Measurements from ENCODE around the gene GRAMD4. TPM values are rescaled to one million over a fixed set of nuclear protein-coding genes. Genes with fewer than 3 reads are reported as not detected.

GRAMD4 gene
- total and polyA plus RNA-seq, 10 of the 15 experiments (the other 5 are each of a cell fraction or from before 2014, with no cell fraction given), result 0.21 to 45.5 (median 10.6) TPM

DNA sequence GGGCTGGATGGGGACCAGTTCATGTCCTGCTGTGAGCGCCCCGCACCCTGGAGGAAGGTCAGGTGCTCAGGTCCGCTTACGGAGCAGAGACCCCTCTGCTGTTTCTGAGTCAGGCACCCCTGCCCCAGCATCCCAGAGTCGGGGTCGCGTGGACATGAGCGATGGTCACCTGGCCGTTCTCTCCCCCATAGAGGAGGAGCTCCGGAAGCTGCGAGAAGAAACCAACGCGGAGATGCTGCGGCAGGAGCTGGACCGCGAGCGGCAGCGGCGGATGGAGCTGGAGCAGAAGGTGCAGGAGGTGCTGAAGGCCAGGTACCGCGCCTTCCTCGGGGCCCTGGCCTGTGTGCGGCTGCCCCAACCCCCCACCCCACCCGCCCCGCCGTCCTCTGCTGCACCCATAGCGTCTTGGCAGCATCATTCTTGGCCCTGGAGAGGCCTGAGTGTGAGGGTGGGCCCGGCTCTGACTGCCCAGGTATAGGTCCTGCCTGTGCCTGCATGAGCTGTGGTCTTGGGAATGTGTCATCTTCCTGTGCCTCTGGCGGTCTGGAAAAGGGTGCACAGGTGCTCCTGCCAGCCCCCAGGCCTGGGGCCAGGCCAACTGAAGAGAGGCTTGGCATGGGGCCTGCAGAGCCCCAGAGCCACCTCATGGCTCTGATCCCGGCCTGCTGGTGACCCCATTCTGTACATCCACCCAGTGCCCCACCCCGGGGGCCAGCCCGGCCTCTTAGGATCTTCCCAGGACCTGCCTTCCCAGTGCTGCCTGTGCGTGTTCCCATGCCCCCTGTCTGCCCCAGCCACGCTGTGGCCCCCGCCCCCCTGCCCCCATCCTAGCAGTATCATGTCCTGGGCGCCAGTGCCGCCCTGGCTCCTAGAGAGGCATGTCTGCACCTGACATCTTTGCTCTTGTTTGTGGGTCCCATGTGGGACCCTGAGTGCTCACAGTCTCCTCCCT lies 38.1 kb downstream of the GRAMD4 start (continued):
- TF ChIP-seq NR2F1 (conservative IDR thresholded peaks at IDR 0.05) (no peak), POLR2AphosphoS2 (IDR thresholded peaks at IDR 0.05; ENCODE audit: low read depth, low read length) (no peak)

GRCh38 chr22:46659059-46659790 lies 39.0 kb downstream of the GRAMD4 start:
- FAIRE-seq (no peak), ATAC-seq (no peak), DNase-seq (ENCODE audit: low read depth, low spot score) (no peak)
- H3K36me3 ChIP-seq (ENCODE audit: control insufficient read depth in 2 of 2, insufficient read depth in 2 of 2, low read length in 1 of 2), result peaks cover 0 to 11% of the 10 kb centered on the region in 2 experiments; a peak in 2 of 4 replicates
- in situ Hi-C loops (cut with MboI), result no loop called here
- H3K27me3 ChIP-seq (replicated peaks in 1 of 2; ENCODE audit: control insufficient read depth in 2 of 2, insufficient read depth in 2 of 2, low read length in 1 of 2), result no peaks in the 10 kb centered on the region
- ChIA-PET RAD21 (ENCODE audit: unreplicated experiment) (no interaction called here), SMC1A (ENCODE audit: uncharacterized antibody, unreplicated experiment) (no interaction called here), CTCF (no interaction called here), POLR2A (no interaction called here)
- H3K4me1 ChIP-seq (ENCODE audit: control insufficient read depth, insufficient read depth, low read length), result no peaks in the 10 kb centered on the region
- BruUV-seq (replicated peaks), result no TSS peak
- no peak overlapping the region for H2AFZ ChIP-seq (ENCODE audit: control insufficient read depth, low read depth, low read length)
- no peaks in the 10 kb centered on the region for H4K20me1 ChIP-seq (ENCODE audit: control insufficient read depth, insufficient read depth)
- no peak for TF ChIP-seq TCF7 (IDR thresholded peaks at IDR 0.05; ENCODE audit: borderline replicate concordance)
- no peak for TF ChIP-seq MAX (IDR thresholded peaks at IDR 0.05; ENCODE audit: low read depth, low read length)
- no peak for TF ChIP-seq NFYA (IDR thresholded peaks at IDR 0.05; ENCODE audit: borderline replicate concordance, low read depth, low read length)
- no peak for TF ChIP-seq ZBED1 (IDR thresholded peaks at IDR 0.05; ENCODE audit: borderline replicate concordance)
- TF ChIP-seq HDAC6 (IDR thresholded peaks at IDR 0.05; ENCODE audit: unreplicated experiment), result no peak
- TF ChIP-seq, protein P1, sequence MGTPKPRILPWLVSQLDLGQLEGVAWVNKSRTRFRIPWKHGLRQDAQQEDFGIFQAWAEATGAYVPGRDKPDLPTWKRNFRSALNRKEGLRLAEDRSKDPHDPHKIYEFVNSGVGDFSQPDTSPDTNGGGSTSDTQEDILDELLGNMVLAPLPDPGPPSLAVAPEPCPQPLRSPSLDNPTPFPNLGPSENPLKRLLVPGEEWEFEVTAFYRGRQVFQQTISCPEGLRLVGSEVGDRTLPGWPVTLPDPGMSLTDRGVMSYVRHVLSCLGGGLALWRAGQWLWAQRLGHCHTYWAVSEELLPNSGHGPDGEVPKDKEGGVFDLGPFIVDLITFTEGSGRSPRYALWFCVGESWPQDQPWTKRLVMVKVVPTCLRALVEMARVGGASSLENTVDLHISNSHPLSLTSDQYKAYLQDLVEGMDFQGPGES (IDR thresholded peaks at IDR 0.05), result no peak
- no peak for TF ChIP-seq ATF3 (IDR thresholded peaks at IDR 0.05; ENCODE audit: borderline replicate concordance, extremely low read depth, low read depth, low read length)
- no peak for TF ChIP-seq SMARCA5 (IDR thresholded peaks at IDR 0.05)
- TF ChIP-seq EGR1 (IDR thresholded peaks at IDR 0.05; ENCODE audit: borderline replicate concordance in 1 of 2, low read depth in 2 of 2, low read length in 2 of 2), result no peak
- TF ChIP-seq POLR2AphosphoS5 (IDR thresholded peaks at IDR 0.05; ENCODE audit: low read length), result no peak
- no peak for TF ChIP-seq KAT2A (conservative IDR thresholded peaks at IDR 0.05; ENCODE audit: control insufficient read depth, low read depth, low read length)
- TF ChIP-seq CBFB (IDR thresholded peaks at IDR 0.05; ENCODE audit: low read depth), result no peak
- no peak for TF ChIP-seq RAD21 (IDR thresholded peaks at IDR 0.05; ENCODE audit: insufficient read depth, low read depth, low read length)
- no peak for TF ChIP-seq SRF (IDR thresholded peaks at IDR 0.05; ENCODE audit: low read depth in 2 of 2, low read length in 2 of 2)
- TF ChIP-seq STAT3 (IDR thresholded peaks at IDR 0.05; ENCODE audit: low read depth, low read length), result no peak
- TF ChIP-seq FOS (IDR thresholded peaks at IDR 0.05; ENCODE audit: borderline replicate concordance, extremely low read depth, insufficient read length), result no peak
- no peak for TF ChIP-seq CHD2 (IDR thresholded peaks at IDR 0.05; ENCODE audit: borderline replicate concordance, low read depth, low read length)
- no peaks in the 10 kb centered on the region for H3K9me3 ChIP-seq (replicated peaks; ENCODE audit: control insufficient read depth, insufficient read depth, low read length)
- no peaks in the 10 kb centered on the region for H3K79me2 ChIP-seq (ENCODE audit: control insufficient read depth, insufficient read depth, low read length)
- WGBS (ENCODE audit: insufficient coverage, insufficient replicate concordance, low lambda C conversion rate, missing lambda C conversion rate), result 78% methylated on average over 14 of the region's 14 CpGs
- no peak overlapping the region for H3K9ac ChIP-seq (ENCODE audit: control insufficient read depth, insufficient read depth, low read length)
- intact Hi-C loops (cut with micrococcal nuclease; ENCODE audit: unreplicated experiment), result no loop called here
- H3K4me2 ChIP-seq (ENCODE audit: control insufficient read depth, insufficient read depth), result no peak overlapping the region
- H3K27ac ChIP-seq (ENCODE audit: control insufficient read depth, insufficient read depth), result no peak overlapping the region
- no peak overlapping the region for H3K4me3 ChIP-seq
